GM19328 (cell line): ENCODE measurements around the gene LPAR1.
"Not testable (repeated sequence)": the region's sequence is repeated elsewhere in the genome, so short reads cannot be mapped to it uniquely, and the experiment has no call there.

ENCODE experiments used
- ATAC-seq: cut with Tn5 transposase; IDR thresholded peaks from one replicate; pipeline ENCODE4 v1.9.1; 2021; ENCODE audit warnings: mild to moderate bottlenecking, moderate library complexity; ENCODE audit not compliant: unreplicated experiment

The LPAR1 gene

GRCh38 chr9:110826400-110826799 is 211.9 kb downstream of the LPAR1 start:
- not testable (repeated sequence) for ATAC-seq

- ATAC-seq: no peak
Measured at GRCh38 chr9:110825950-110826349, 212.3 kb downstream of the LPAR1 start.

GRCh38 chr9:110825129-110825528 is 213.1 kb downstream of the LPAR1 start:
- not testable (repeated sequence) for ATAC-seq
